ENCODE measurements around the gene CTBS.

- TF ChIP-seq POLR2A (IDR thresholded peaks at IDR 0.05) (no peak), CTCF (IDR thresholded peaks at IDR 0.05) (no peak)
Observed at GRCh38 chr1:84508510-84508909, 65.7 kb downstream of the CTBS start.
